Panc1 (cell line): ENCODE results near the gene DOCK1. TPM values are rescaled to one million over a fixed set of nuclear protein-coding genes. Genes with fewer than 3 reads are reported as not detected.

ENCODE experiments used
- ATAC-seq: fragments of 200-7000 bp; cut with Tn5 transposase; 2 replicates; pipeline ENCODE4 v1.9.1; 2020; ENCODE audit warnings: mild to moderate bottlenecking, moderate library complexity
- BruUV-seq: library from RNA; stranded (reverse); fragments of 400-500 nt; replicated peaks from 2 replicates; lab custom pipeline; 2021; lab: Mats Ljungman, UMichigan
- CTCF ChIA-PET: fragments of 300-600 bp; sonication (Branson Sonifier 250); formaldehyde crosslinking; loops from one replicate; lab custom pipeline; 2022; ENCODE audit warnings: antibody characterized with exemption; lab: Charles Lee
- POLR2A ChIA-PET: fragments of 300-600 bp; sonication (Branson Sonifier 250); formaldehyde crosslinking; loops from one replicate; lab custom pipeline; 2022; ENCODE audit warnings: antibody characterized with exemption; lab: Charles Lee
- DNase-seq: peaks from one replicate; pipeline ENCODE4 v3.0.0-alpha.2; 2010; ENCODE audit warnings: low read depth, low spot score
- H3K27ac ChIP-seq: 2 replicates; pipeline ENCODE4 v1.5.1; 2011; ENCODE audit warnings: mild to moderate bottlenecking, low read length, inconsistent platforms
- H3K27me3 ChIP-seq: fragments of 200-500 bp; sonication (Bioruptor generic); 2 replicates; pipeline ENCODE4 v1.6.0; 2014; ENCODE audit warnings: low read length, inconsistent platforms; ENCODE audit not compliant: control insufficient read depth, insufficient read depth
- H3K36me3 ChIP-seq: fragments of 200-500 bp; sonication (Bioruptor generic); 2 replicates; pipeline ENCODE4 v1.5.1; 2014; ENCODE audit warnings: inconsistent platforms, mild to moderate bottlenecking, low read length, moderate library complexity; ENCODE audit not compliant: control insufficient read depth, insufficient read depth
- H3K4me1 ChIP-seq: 2 replicates; pipeline ENCODE4 v1.5.1; 2011; ENCODE audit warnings: inconsistent platforms, mild to moderate bottlenecking, low read length, moderate library complexity; ENCODE audit not compliant: control insufficient read depth, insufficient read depth
- H3K4me3 ChIP-seq, 2 experiments: 2 replicates each; pipeline ENCODE4 v1.5.1; 2011 to 2012; ENCODE audit warnings: low read depth in 2 of 2, low read length in 2 of 2, mild to moderate bottlenecking in 2 of 2, inconsistent platforms in 1 of 2, moderate library complexity in 1 of 2
- H3K9me3 ChIP-seq: fragments of 200-500 bp; sonication (Bioruptor generic); 2 replicates; pipeline ENCODE4 v1.5.1; 2014; ENCODE audit warnings: low read depth, mild to moderate bottlenecking, inconsistent platforms, low read length, moderate library complexity; ENCODE audit not compliant: control insufficient read depth, insufficient read depth
- CTCF ChIP-seq: fragments of 450-650 bp; IDR thresholded peaks from 2 replicates; pipeline ENCODE4 v1.5.1; 2017; ENCODE audit warnings: mild to moderate bottlenecking
- POLR2AphosphoS5 ChIP-seq: IDR thresholded peaks from 2 replicates; pipeline ENCODE4 v1.6.1; 2012; ENCODE audit warnings: mild to moderate bottlenecking, low read depth, low read length, moderate library complexity
- REST ChIP-seq, 2 experiments: IDR thresholded peaks; 2 replicates each; pipeline ENCODE4 v1.6.1; 2011 to 2012; ENCODE audit warnings: low read depth in 2 of 2, control low read depth in 1 of 2, low read length in 1 of 2, mild to moderate bottlenecking in 1 of 2, moderate library complexity in 1 of 2; ENCODE audit not compliant: insufficient read depth in 1 of 2
- SIN3A ChIP-seq: IDR thresholded peaks from 2 replicates; pipeline ENCODE4 v1.6.1; 2012; ENCODE audit warnings: low read depth, mild to moderate bottlenecking, low read length, moderate library complexity, borderline replicate concordance; ENCODE audit not compliant: insufficient read depth
- TCF7L2 ChIP-seq: IDR thresholded peaks from 2 replicates; pipeline ENCODE4 v1.6.1; 2011; ENCODE audit warnings: mild to moderate bottlenecking, low read depth, low read length, inconsistent platforms
- in situ Hi-C: cut with HindIII; loops from 2 replicates; pipeline ENCODE4 v1.10.0; 2016; ENCODE audit warnings: low sequenced_read_pairs, low pct_unique_long_range_greater_than_20kb
- intact Hi-C: fragments of 100-400 bp; cut with micrococcal nuclease; formaldehyde crosslinking; loops from one replicate; pipeline ENCODE4 v1.10.0; 2022; ENCODE audit not compliant: unreplicated experiment
- total RNA-seq: library from RNA; stranded (reverse); gene quantifications from one replicate; pipeline ENCODE4 v1.2.1, GENCODE V29; 2021; ENCODE audit not compliant: unreplicated experiment

The DOCK1 gene
- total RNA-seq, 1 experiment from 2014 or later = 67.6 TPM

GRCh38 chr10:126876456-126876855, 28.8 kb upstream of the DOCK1 start:
- in situ Hi-C loops (no loop called here), intact Hi-C loops (no loop called here)
- peaks cover 16% of the 10 kb centered on the region for H3K27me3 ChIP-seq
- H3K4me1 ChIP-seq = no peaks in the 10 kb centered on the region
- TF ChIP-seq SIN3A (no peak), CTCF (no peak), REST (IDR thresholded peaks at IDR 0.05; ENCODE audit: insufficient read depth in 1 of 2, low read depth in 2 of 2, low read length in 1 of 2) (no peak), POLR2AphosphoS5 (no peak)
- no TSS peak for BruUV-seq
- H3K27ac ChIP-seq = no peak overlapping the region
- H3K36me3 ChIP-seq = no peaks in the 10 kb centered on the region
- DNase-seq (no peak), ATAC-seq (no peak)
- no peaks in the 10 kb centered on the region for H3K9me3 ChIP-seq
- no peak overlapping the region for H3K4me3 ChIP-seq
- POLR2A ChIA-PET = no interaction called here
- CTCF ChIA-PET = interaction anchor here (0.7 kb wide), 1 partner anchor 165 kb away, joined by 3 read pairs; no protein-coding TSS in a partner anchor

GRCh38 chr10:126877390-126877789, 27.8 kb upstream of the DOCK1 start:
- CTCF ChIA-PET = interaction anchor here (0.7 kb wide), 1 partner anchor 22 kb away, joined by 3 read pairs; no protein-coding TSS in a partner anchor
- in situ Hi-C loops (no loop called here), intact Hi-C loops (no loop called here)
- TF ChIP-seq POLR2AphosphoS5 (no peak), CTCF (no peak), REST (IDR thresholded peaks at IDR 0.05; ENCODE audit: insufficient read depth in 1 of 2, low read depth in 2 of 2, low read length in 1 of 2) (no peak), SIN3A (no peak), TCF7L2 (no peak)
- POLR2A ChIA-PET = no interaction called here
- BruUV-seq = no TSS peak
- ATAC-seq (no peak), DNase-seq (no peak)
- no peaks in the 10 kb centered on the region for H3K36me3 ChIP-seq
- H3K27ac ChIP-seq = no peak overlapping the region
- H3K9me3 ChIP-seq = no peaks in the 10 kb centered on the region
- H3K4me1 ChIP-seq = no peaks in the 10 kb centered on the region
- H3K4me3 ChIP-seq = no peak overlapping the region
- peaks cover 17% of the 10 kb centered on the region for H3K27me3 ChIP-seq
